DMS 273 (cell line): ENCODE measurements around the gene CDK18.

ENCODE experiments used
- DNase-seq: peaks from one replicate; lab custom pipeline; 2025; ENCODE audit not compliant: unreplicated experiment; lab: John Stamatoyannopoulos, UW

CDK18 gene

DNA sequence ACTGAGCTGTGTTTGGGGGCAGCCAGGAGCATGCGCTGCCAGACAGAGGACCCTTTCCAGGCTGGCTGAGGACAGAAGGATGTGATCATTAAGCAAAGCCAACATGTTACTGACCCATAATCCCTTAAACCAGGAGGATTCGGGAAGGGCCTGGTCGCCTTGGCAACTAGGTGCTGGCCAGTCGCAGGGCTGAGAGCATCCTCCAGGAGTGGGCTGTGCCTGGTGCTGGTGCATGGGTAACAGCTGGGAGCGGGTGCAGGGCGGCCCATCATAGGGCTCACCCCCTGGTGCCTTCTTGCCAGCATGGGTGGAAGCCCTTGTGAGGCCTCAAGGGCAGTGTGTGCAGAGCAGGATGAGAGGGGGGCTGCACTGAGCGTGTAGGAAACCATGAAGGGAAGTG lies 17.2 kb downstream of the CDK18 start:
- DNase-seq = peak; percentile 35

DNA sequence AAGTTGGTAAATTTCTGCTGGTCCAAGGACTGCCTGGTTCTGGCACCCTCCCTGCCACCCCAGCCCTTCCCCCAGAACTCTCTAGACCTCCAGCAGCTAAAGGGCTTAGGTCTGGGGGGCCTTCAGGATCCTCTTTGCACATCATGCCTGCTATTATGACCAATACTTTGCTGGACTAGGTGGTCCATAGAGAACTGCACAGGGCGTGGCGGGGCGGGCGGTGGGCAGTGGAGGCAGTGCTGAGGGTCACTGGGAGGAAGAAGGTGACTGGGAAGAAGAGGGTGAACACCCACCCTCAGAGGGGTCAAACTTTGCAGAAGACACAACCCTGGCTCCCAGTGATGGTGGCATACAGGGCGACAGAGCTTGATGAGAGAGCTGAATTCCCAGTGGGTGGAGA lies 18.2 kb downstream of the CDK18 start:
- no peak for DNase-seq

- no peak for DNase-seq
These were observed 18.9 kb downstream of the CDK18 start for GRCh38 chr1:205523261-205523890.

DNA sequence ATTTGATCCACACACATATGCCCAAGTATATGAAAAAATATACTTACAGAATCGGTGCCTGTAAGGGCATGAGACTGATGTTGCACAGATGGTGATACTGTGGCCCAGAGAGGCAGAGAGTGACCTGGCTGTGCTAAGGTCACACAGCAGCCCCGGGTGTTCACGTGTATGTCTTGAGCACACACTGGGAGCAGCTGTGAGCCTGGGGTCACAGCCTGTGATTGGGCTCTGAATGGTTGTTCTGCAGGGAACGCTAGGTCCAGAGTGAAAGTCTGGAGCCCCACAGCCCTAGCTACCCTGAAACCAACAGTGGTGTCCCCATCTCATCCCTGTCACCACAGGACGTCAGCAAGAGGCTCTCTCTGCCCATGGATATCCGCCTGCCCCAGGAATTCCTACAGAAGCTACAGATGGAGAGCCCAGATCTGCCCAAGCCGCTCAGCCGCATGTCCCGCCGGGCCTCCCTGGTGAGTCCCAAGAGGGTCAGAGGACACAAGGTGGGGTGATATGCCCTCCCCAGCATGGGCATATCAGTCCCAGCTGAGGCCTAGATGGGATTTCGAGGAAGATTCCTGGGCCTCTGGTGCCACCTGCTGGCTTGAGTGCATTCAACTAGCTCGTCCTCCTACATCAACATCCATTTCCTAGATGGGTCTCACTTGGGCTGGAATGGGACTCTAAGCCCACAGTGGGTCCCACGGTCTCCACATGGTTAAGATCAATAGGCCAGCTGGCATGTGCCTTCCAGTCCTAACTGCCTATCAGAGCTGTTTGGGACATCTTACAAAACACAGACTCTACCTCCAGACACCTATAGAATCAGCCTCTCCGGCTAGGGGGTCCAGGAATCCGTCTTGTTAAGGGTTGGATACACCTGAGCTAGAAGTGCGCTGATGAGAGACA lies 19.7 kb downstream of the CDK18 start:
- DNase-seq = peak; percentile 92

- DNase-seq = no peak
These were observed 20.3 kb downstream of the CDK18 start for GRCh38 chr1:205524794-205525101.

GRCh38 chr1:205525495-205526285 lies 21.2 kb downstream of the CDK18 start:
- DNase-seq = no peak

GRCh38 chr1:205526431-205526830 lies 22.0 kb downstream of the CDK18 start:
- no peak for DNase-seq

DNA sequence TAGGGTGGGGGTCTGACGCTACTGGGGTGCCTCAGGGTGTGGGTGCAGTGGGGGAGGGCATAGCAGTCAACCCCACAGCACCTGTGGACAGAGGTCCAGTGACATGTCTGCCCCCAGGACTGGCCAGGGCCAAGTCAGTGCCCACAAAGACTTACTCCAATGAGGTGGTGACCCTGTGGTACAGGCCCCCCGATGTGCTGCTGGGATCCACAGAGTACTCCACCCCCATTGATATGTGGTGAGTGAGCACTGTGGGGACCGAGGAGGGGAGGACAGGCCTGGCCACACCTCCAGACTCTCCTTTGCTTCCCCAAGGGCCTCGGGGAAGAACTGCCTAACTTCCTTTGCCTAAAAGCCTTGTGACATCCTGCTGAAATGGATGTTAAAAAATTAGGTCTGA lies 23.5 kb downstream of the CDK18 start:
- no peak for DNase-seq

- peak; percentile 47 for DNase-seq
These were observed 24.0 kb downstream of the CDK18 start for GRCh38 chr1:205528446-205528886.

- peak; percentile 96 for DNase-seq
These were observed 24.7 kb downstream of the CDK18 start for GRCh38 chr1:205528887-205529825.

DNA sequence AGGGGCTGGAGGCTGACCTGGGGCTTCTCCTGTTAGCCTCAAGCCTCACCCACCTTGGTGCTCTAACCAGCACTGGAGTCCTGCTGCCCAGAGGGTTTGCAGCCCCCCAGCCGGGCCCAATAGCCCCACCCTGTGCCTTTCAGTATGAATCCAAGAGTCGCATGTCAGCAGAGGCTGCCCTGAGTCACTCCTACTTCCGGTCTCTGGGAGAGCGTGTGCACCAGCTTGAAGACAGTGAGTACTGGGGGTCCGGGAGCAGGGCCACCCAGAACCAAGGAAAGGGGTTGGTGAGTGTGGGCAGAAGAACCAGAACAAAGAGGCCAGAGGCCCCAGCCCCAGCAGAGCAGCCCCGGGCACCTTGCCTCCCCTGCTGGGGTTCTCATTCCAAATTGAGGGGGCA lies 25.6 kb downstream of the CDK18 start:
- no peak for DNase-seq

DNA sequence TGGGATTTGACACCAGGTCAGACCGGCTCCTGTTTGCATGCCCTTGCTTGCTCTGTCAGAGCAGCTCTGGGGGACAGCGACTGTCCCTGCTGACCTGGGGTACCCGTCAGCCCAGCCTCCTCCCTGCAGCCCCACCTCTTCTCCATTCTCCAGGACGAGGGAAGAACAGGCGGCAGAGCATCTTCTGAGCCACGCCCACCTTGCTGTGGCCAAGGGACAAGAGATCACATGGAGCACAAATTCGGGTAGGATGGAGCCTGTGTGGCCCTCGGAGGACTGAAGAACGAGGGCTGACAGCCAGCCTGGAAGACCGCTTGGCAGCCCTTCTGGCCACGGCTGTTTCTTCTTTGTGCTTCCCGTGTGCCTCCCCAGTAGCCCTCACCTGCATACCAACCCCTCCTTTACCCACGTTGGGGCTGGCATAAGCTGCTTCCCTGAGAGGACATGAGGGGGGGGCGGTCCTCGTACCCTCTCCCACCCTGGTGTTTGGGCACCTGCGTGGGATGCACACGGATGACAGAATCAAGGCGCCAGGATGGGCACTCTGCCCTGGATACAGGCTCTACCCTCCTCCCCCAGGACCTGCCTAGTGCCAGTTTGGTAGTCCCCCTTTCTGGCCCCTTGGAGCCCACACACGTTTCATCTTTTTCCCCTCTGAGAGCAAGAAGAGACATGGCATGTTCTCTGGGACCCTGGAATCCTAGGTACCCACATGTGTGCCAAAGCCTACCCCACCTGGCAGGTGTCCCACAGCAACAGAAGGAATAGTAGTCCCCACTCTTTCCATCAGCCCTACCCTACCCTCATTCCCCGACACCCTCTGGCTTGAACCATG lies 26.9 kb downstream of the CDK18 start:
- no peak for DNase-seq

GRCh38 chr1:205532026-205532898 lies 27.8 kb downstream of the CDK18 start:
- no peak for DNase-seq

DNA sequence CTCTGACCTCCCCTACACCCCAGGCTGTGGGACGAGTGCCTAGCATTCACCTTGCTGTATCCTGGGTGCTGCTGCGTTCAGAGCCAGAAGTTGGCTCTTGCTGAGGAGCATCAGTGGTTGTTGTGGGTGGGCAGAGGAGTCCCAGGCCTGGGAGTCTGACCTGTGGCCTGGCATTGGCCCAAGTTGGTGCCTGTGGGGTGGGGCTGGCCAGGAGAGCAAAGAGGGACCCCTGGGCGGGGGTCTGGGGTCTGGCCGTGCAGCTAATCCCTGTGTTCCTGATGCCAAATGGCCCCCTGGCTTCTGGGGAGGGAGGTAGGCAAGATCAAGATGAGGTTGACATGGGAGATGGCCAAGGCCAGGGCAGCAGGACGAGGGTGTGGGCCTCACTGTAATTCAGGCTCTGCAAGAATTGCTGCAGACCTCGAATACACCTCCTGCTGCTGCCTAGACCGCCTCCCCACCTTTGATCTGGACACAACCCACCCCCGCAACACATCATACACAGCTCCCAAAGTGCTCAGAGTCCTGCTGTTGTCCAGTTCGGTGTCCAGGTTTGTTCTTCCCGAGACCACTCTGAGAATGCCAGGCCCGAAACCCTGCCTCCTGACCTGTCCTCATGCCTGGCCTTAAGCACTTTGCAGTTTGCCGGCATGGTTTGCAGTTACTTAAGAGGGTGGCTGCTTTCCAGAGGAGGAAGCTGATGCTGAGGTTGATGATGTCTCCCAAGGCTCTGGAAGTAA lies 28.7 kb downstream of the CDK18 start:
- no peak for DNase-seq

DNA sequence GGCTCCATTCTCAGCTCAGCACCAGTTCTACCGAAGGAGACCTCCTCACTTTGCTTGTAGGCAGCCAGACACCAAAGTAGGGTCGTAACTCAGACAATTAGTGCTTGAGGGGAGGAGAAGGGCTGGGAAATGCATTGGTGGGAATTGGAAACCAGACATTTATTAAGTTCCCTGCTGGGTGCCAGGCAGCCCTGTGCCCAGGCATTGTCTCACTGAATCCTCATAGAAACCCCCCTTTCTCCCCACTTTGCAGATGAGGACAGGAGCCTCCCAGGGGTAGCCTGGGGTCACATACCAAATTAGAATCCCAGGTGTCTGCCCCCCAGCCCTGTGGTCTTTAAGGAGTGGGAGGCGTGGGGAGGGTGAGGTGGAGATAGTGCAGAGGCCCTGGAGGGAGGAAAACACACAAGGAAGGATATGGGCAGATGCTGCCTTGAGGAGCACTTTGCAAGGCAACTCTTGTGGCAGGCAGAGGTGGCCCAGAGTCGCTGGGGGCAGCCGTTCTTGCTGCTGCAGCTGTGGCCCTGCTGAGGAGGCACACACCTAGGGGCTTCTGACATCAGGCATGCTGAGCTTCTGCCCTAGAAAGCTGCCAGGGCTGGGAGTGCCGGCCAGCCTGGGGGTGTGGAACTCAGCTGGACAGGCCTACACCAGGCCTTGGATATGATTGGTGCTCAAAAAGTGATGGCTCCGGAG lies 29.4 kb downstream of the CDK18 start:
- DNase-seq = no peak

GRCh38 chr1:205534444-205534985 lies 30.0 kb downstream of the CDK18 start:
- no peak for DNase-seq

DNA sequence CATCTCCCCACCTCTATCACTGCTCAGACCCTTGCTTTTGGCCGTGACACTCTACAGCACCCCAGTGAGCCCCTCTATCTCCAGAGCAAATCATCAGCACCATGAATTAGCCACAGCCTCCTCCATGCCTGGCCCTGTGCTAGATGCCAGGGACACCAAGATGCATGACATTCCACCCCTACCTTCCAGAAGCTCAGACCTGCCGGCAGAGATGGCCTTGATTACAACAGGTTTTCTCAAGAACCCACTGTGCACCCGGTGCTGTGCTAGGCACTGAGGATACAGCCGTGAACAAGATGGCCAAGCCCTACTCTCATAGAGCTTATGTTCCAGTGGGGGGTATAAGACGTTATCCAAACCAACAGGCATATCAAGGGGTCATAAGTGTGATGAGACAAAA lies 30.6 kb downstream of the CDK18 start:
- no peak for DNase-seq
